Type B pancreatic cell (in vitro differentiated cells): ENCODE data around the gene SCRN1. TPM values are rescaled to one million over a fixed set of nuclear protein-coding genes. Genes with fewer than 3 reads are reported as not detected.
A peak's percentile ranks its signal among the peaks of the same experiment; 100 is the strongest.

Experiments
- DNase-seq: peaks from one replicate; pipeline ENCODE4 v3.0.0; 2021; ENCODE audit warnings: mixed read lengths; ENCODE audit not compliant: unreplicated experiment; ENCODE audit errors: extremely low spot score
- H3K27ac Mint-ChIP-seq: 2 replicates; pipeline ENCODE4 v1.8.0; 2021; ENCODE audit warnings: mild to moderate bottlenecking, mixed read lengths
- H3K27me3 Mint-ChIP-seq: 2 replicates; pipeline ENCODE4 v1.8.0; 2021; ENCODE audit warnings: mixed read lengths
- H3K36me3 Mint-ChIP-seq: 2 replicates; pipeline ENCODE4 v1.8.0; 2021; ENCODE audit warnings: mixed read lengths
- H3K4me1 Mint-ChIP-seq: one replicate; pipeline ENCODE4 v1.8.0; 2021; ENCODE audit warnings: mixed read lengths; ENCODE audit not compliant: unreplicated experiment
- H3K4me3 Mint-ChIP-seq: 2 replicates; pipeline ENCODE4 v1.8.0; 2021; ENCODE audit warnings: mild to moderate bottlenecking, mixed read lengths
- H3K9me3 Mint-ChIP-seq: 2 replicates; pipeline ENCODE4 v1.8.0; 2021; ENCODE audit warnings: mixed read lengths
- CTCF ChIP-seq: fragments of 200-600 bp; sonication (generic); conservative IDR thresholded peaks from 2 replicates; pipeline ENCODE4 v1.5.0; 2021; ENCODE audit warnings: antibody characterized with exemption, mild to moderate bottlenecking
- long read RNA-seq: library from polyadenylated mRNA; unstranded; transcript quantifications from one replicate; pipeline ENCODE4 v2.0.0, GENCODE V29; 2020
- total RNA-seq: library from RNA; stranded (reverse); gene quantifications from 2 replicates; pipeline ENCODE4 v1.2.1, GENCODE V29; 2021; ENCODE audit warnings: low replicate concordance

Gene SCRN1
- total RNA-seq: 62.7 and 79.6 TPM in 2 replicates
- long read RNA-seq, full-length matches to known transcripts: 9 of 64 reads
- long read RNA-seq, partial matches to known transcripts: 6 of 64 reads
- long read RNA-seq, other reads (novel, unspliced or antisense): 49 of 64 reads

GRCh38 chr7:29989257-29989995 is at the start of gene SCRN1:
TSS of gene SCRN1 (minus strand) at chr7:29989801. CDS start at chr7:29969067, 20,734 bp downstream.
- Mint-ChIP-seq H3K36me3 (peaks cover 9% of the 10 kb centered on the region), H3K27ac (peak within 1 kb of the TSS; percentile 99), H3K4me1 (peaks cover 17% of the 10 kb centered on the region), H3K4me3 (peak within 1 kb of the TSS; percentile 94), H3K9me3 (peaks cover 4% of the 10 kb centered on the region), H3K27me3 (no peaks in the 10 kb centered on the region)
- peak; percentile 75 for DNase-seq
- peak; percentile 64 for TF ChIP-seq CTCF

GRCh38 chr7:30038196-30038980 is 48.8 kb upstream of the SCRN1 start:
- Mint-ChIP-seq H3K27ac (peak overlapping the region; percentile 17), H3K36me3 (peaks cover 33% of the 10 kb centered on the region), H3K4me3 (no peak overlapping the region), H3K4me1 (peaks cover 25% of the 10 kb centered on the region), H3K9me3 (peaks cover 8% of the 10 kb centered on the region), H3K27me3 (no peaks in the 10 kb centered on the region)
- DNase-seq: no peak
- no peak for TF ChIP-seq CTCF

GRCh38 chr7:30036220-30036619 is 46.6 kb upstream of the SCRN1 start:
- Mint-ChIP-seq H3K27ac (no peak overlapping the region), H3K9me3 (no peaks in the 10 kb centered on the region), H3K4me1 (peaks cover 25% of the 10 kb centered on the region), H3K36me3 (peaks cover 26% of the 10 kb centered on the region), H3K4me3 (no peak overlapping the region), H3K27me3 (no peaks in the 10 kb centered on the region)
- no peak for TF ChIP-seq CTCF
- DNase-seq: no peak

- Mint-ChIP-seq H3K4me1 (peaks cover 20% of the 10 kb centered on the region), H3K27ac (no peak overlapping the region), H3K4me3 (no peak overlapping the region), H3K27me3 (no peaks in the 10 kb centered on the region), H3K36me3 (peaks cover 19% of the 10 kb centered on the region), H3K9me3 (no peaks in the 10 kb centered on the region)
- TF ChIP-seq CTCF: no peak
- DNase-seq: no peak
These were observed 44.9 kb upstream of the SCRN1 start for GRCh38 chr7:30034501-30034900.

GRCh38 chr7:30032310-30033125 is 42.9 kb upstream of the SCRN1 start:
- DNase-seq: no peak
- TF ChIP-seq CTCF: no peak
- Mint-ChIP-seq H3K4me1 (peaks cover 16% of the 10 kb centered on the region), H3K4me3 (peak overlapping the region; percentile 26), H3K36me3 (peaks cover 13% of the 10 kb centered on the region), H3K27me3 (no peaks in the 10 kb centered on the region), H3K27ac (peak overlapping the region; percentile 62), H3K9me3 (no peaks in the 10 kb centered on the region)
